Measurements from ENCODE around the gene TEX22. TPM values are rescaled to one million over a fixed set of nuclear protein-coding genes. Genes with fewer than 3 reads are reported as not detected.
A peak's percentile ranks its signal among the peaks of the same experiment; 100 is the strongest.

TEX22 gene
- total and polyA plus RNA-seq, 11 donors = 0.06 to 1.8 (median 0.60) TPM; not detected in 3

DNA sequence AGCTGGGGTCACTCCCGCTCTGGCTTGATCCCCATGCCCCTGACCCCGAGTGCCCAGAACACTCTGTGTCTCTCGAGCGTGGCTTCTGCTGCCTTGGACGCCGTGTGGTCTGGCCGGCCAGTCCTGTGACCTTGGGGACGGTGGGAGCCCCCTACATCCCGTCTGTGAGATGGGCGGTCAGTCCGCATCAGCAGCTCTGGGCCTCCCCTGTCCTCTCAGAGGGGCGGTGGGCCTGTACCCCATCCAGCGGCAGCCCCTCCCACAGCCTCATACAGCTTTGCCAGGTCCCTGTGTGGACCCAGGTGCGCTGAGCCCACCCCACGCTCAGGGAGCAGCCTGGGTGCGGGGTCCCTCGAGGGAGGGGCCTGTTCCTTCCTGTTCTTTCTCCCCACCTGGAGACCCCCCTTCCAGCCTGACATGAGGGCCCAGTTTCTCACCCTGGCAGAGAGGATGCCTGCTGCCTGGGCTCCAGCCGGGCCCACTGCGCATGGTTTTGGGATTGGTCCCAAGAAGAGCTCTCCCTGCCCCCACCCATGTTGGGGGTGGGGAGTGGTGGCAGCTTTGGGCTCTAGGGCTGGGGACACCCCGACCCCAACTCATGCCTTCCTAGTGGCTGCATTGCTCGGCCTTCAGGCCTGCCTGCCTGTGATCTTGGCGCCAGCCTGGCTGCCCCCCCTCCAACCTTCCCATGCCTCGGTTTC, 22.8 kb downstream of the TEX22 start:
- DNase-seq (peak in 2 of 5 donors; percentile 31 to 64), ATAC-seq (peak in 2 of 4 donors; percentile 4 to 21)
- Histone ChIP-seq H3K9me3 (no peaks in the 10 kb centered on the region), H3K4me1 (peaks cover 2 to 48% (median 32%) of the 10 kb centered on the region in 12 donors), H3K4me3 (peak overlapping the region; percentile 54 to 96 (median 70)), H3K27me3 (no peaks in the 10 kb centered on the region), H3K36me3 (peaks cover 0 to 12% (median 0%) of the 10 kb centered on the region in 9 donors), H3K27ac (peak overlapping the region in 11 of 12 donors; percentile 63 to 82 (median 74))
- TF ChIP-seq POLR2A (IDR thresholded peaks at IDR 0.05) = no peak
- TF ChIP-seq, protein P1, sequence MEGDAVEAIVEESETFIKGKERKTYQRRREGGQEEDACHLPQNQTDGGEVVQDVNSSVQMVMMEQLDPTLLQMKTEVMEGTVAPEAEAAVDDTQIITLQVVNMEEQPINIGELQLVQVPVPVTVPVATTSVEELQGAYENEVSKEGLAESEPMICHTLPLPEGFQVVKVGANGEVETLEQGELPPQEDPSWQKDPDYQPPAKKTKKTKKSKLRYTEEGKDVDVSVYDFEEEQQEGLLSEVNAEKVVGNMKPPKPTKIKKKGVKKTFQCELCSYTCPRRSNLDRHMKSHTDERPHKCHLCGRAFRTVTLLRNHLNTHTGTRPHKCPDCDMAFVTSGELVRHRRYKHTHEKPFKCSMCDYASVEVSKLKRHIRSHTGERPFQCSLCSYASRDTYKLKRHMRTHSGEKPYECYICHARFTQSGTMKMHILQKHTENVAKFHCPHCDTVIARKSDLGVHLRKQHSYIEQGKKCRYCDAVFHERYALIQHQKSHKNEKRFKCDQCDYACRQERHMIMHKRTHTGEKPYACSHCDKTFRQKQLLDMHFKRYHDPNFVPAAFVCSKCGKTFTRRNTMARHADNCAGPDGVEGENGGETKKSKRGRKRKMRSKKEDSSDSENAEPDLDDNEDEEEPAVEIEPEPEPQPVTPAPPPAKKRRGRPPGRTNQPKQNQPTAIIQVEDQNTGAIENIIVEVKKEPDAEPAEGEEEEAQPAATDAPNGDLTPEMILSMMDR (IDR thresholded peaks at IDR 0.05) = no peak
- 44 to 80% (median 47%) methylated on average over 2 to 23 of the region's 23 CpGs for WGBS, 4 donors
- intact Hi-C loops (cut with DNase I) = no loop called here

DNA sequence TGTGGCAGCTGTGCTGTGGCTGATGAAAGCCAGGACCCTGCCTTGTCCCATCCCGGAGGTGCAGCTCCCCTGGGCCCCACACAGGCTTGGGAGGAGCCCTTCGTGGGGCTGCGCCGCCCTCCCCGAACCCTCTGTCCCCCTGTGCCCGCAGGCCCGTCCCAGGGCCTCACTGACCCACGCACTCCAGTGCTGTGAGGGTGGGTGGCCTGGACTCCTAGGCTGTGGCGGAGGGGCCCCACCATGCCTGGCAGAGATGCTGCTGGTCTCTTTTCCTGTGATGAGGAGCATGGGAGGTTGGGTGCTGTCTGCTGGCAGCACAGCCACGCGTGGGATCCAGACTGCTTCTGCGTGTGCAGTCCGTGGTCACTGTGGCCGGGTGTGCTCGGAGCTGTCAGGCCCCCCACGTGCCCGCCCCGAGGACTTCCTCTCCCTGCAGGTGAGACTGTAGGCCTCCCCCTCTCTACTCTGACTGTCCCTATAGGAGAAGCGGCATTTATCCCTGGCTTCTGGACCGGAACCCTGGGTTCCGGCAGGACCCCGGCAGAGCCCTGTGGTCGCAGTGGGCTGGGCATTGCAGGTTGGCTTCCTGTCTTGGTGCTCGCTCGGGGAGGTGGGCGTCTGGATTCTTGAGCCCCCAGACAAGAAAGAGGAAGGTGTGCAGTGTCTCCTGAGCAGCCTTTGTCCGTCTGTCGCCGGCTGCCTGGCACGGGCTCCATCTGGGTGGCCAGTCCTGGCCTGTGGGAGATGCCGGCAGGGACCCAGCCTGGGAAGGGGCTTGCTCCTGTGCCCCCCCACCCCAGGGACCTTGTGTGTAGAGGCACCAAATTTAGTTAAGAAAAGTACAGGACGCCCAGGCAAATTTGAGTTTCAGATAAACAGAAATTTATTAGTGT, 23.6 kb downstream of the TEX22 start:
- Histone ChIP-seq H3K27me3 (no peaks in the 10 kb centered on the region), H3K4me1 (peaks cover 2 to 48% (median 32%) of the 10 kb centered on the region in 12 donors), H3K4me3 (peak overlapping the region in 4 of 12 donors; percentile 64 to 96 (median 78)), H3K27ac (peak overlapping the region in 9 of 12 donors; percentile 3 to 82 (median 67)), H3K9me3 (no peaks in the 10 kb centered on the region), H3K36me3 (peaks cover 0 to 18% (median 0%) of the 10 kb centered on the region in 9 donors)
- TF ChIP-seq POLR2A (IDR thresholded peaks at IDR 0.05) = no peak
- TF ChIP-seq, protein P1 (IDR thresholded peaks at IDR 0.05) = no peak
- ATAC-seq (peak in 3 of 4 donors; percentile 5 to 10 (median 6)), DNase-seq (peak in 2 of 5 donors; percentile 31 to 60)
- 55 to 65% (median 58%) methylated on average over 21 to 32 of the region's 32 CpGs for WGBS, 4 donors
- intact Hi-C loops (cut with DNase I) = no loop called here

DNA sequence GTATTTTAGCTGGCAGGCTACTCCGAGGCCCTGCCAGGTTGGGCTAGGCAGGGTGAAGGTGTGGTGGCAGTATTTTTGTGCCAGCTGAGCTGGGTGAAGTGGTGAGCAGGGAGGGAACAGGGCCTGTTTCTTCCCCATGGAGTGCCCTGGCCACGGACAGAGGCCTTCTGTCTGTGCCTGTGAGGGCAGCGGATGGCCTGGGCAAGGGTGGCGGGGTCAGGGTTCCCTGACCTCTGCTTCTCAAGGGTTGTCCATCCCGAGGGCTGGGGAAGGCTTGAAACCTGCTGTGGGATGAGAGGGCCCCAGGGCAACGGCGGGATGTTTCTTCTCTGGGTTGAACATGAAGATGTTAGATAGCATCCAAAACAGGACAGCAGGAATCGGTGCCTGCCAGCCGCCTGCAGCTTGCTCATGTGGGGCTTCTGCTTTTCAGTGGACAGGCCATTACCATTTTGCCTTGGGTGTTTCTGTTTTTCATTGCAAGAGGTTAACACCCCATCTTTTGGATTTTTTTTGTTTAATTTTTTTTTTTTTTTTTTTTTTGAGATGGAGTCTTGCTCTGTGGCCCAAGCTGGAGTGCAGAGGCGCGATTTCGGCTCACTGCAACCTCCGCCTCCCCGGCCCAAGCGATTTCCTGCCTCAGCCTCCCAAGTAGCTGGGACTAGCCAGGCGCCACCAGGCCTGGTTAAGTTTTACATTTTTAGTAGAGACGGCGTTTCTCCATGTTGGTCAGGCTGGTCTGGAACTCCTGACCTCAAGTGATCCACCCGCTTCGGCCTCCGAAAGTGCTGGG, 24.6 kb downstream of the TEX22 start:
- peaks cover 0 to 3% (median 0%) of the 10 kb centered on the region in 12 donors for H3K9me3 ChIP-seq

More for the DNA sequence above, 24.6 kb downstream of the TEX22 start:
- peaks cover 0 to 24% (median 0%) of the 10 kb centered on the region in 9 donors for H3K36me3 ChIP-seq
- peak overlapping the region in 1 of 12 donors; percentile 12 for H3K4me3 ChIP-seq
- intact Hi-C loops (cut with DNase I) = no loop called here
- 71 to 74% (median 73%) methylated on average over 21 of the region's 21 CpGs for WGBS, 4 donors
- ATAC-seq (peak in 3 of 4 donors; percentile 18 to 45 (median 28)), DNase-seq (peak in 1 of 5 donors; percentile 45)
- H3K4me1 ChIP-seq = peaks cover 2 to 48% (median 32%) of the 10 kb centered on the region in 12 donors
- no peaks in the 10 kb centered on the region for H3K27me3 ChIP-seq
- H3K27ac ChIP-seq = peak overlapping the region in 8 of 12 donors; percentile 30 to 82 (median 67)
- TF ChIP-seq, protein P1 (IDR thresholded peaks at IDR 0.05) = no peak
- no peak for TF ChIP-seq POLR2A (IDR thresholded peaks at IDR 0.05)
